Glutamatergic neuron (in vitro differentiated cells): ENCODE data around the gene LONP2. TPM values are rescaled to one million over a fixed set of nuclear protein-coding genes. Genes with fewer than 3 reads are reported as not detected.
"Not testable (repeated sequence)": the region's sequence is repeated elsewhere in the genome, so short reads cannot be mapped to it uniquely, and the experiment has no call there.

Source experiments
- DNase-seq: peaks from one replicate; pipeline ENCODE4 v3.0.0; 2022
- H3K27ac Mint-ChIP-seq: one replicate; pipeline ENCODE4 v1.8.0; 2020; ENCODE audit warnings: mild to moderate bottlenecking, mixed read lengths, inconsistent platforms; ENCODE audit not compliant: unreplicated experiment
- H3K27me3 Mint-ChIP-seq: one replicate; pipeline ENCODE4 v1.8.0; 2020; ENCODE audit warnings: mild to moderate bottlenecking, moderate library complexity, mixed read lengths, inconsistent platforms; ENCODE audit not compliant: unreplicated experiment
- H3K36me3 Mint-ChIP-seq: one replicate; pipeline ENCODE4 v1.8.0; 2020; ENCODE audit warnings: mild to moderate bottlenecking, mixed read lengths, inconsistent platforms; ENCODE audit not compliant: unreplicated experiment
- H3K4me1 Mint-ChIP-seq: one replicate; pipeline ENCODE4 v1.8.0; 2020; ENCODE audit warnings: mild to moderate bottlenecking, low read depth, mixed read lengths, inconsistent platforms; ENCODE audit not compliant: unreplicated experiment
- H3K4me3 Mint-ChIP-seq: one replicate; pipeline ENCODE4 v1.8.0; 2020; ENCODE audit warnings: mild to moderate bottlenecking, mixed read lengths, inconsistent platforms; ENCODE audit not compliant: unreplicated experiment
- H3K9me3 Mint-ChIP-seq: one replicate; pipeline ENCODE4 v1.8.0; 2020; ENCODE audit warnings: mild to moderate bottlenecking, moderate library complexity, mixed read lengths, inconsistent platforms; ENCODE audit not compliant: unreplicated experiment
- total RNA-seq: library from RNA; stranded (reverse); fragmentation: NEBNext Ultra II Directional; extraction: Animal tissue kit (Norgen Biotek cat#: 25700); gene quantifications from one replicate; pipeline ENCODE4 v1.2.1, GENCODE V29; 2021; ENCODE audit not compliant: unreplicated experiment
- TF ChIP-seq, protein P1 (sequence below): fragments of 200-600 bp; sonication (generic); IDR thresholded peaks from one replicate; pipeline ENCODE4 v1.5.0; 2021; ENCODE audit not compliant: partially characterized antibody, unreplicated experiment

Gene LONP2
- total RNA-seq, 1 donor from 2014 or later: 57.3 TPM

DNA sequence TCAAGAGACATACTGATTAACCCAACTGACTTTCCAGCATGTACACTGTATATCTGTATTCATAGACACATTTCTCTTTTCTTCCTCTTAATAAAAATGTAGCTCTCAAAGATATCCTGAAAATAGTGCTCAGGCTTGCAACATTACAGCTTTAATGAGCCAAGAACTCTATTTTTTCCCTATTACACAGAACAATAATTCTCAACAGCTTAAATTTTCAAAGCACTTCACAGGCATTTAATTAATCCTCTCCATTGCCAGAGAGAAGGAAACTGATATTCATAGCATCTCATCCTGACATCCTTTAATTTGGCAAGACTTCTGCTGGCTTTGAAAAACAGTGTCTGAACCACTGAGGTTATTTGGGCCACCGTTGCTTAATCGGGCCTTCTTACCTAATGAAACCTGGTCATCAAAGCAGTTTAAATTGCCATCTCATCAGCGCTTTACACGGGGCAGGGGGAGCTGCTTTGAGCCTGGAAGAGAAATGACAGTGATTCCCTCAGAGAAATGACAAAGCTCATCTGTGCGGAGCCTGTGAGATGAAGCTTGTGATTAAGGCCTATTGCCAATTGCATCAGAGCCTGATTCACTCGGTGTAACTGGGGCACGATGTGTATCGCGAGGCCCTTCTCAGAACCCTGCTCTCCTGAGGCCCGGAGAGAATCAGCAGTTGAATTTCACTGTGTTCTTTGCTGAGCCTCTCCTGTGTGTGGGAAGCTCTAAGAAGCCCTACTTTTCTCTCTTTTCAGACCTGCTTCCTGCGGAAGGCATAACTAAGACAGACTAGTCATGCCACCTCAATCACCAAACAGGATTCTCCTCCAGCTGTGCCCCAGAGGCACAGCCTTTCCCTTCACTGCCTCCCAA is 149.6 kb downstream of the LONP2 start:
- H3K27ac Mint-ChIP-seq: no peak overlapping the region
- H3K4me1 Mint-ChIP-seq: peaks cover 1% of the 10 kb centered on the region
- no peak overlapping the region for H3K4me3 Mint-ChIP-seq
- DNase-seq: no peak
- TF ChIP-seq, protein P1, sequence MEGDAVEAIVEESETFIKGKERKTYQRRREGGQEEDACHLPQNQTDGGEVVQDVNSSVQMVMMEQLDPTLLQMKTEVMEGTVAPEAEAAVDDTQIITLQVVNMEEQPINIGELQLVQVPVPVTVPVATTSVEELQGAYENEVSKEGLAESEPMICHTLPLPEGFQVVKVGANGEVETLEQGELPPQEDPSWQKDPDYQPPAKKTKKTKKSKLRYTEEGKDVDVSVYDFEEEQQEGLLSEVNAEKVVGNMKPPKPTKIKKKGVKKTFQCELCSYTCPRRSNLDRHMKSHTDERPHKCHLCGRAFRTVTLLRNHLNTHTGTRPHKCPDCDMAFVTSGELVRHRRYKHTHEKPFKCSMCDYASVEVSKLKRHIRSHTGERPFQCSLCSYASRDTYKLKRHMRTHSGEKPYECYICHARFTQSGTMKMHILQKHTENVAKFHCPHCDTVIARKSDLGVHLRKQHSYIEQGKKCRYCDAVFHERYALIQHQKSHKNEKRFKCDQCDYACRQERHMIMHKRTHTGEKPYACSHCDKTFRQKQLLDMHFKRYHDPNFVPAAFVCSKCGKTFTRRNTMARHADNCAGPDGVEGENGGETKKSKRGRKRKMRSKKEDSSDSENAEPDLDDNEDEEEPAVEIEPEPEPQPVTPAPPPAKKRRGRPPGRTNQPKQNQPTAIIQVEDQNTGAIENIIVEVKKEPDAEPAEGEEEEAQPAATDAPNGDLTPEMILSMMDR: no peak
- peaks cover 2% of the 10 kb centered on the region for H3K9me3 Mint-ChIP-seq
- no peaks in the 10 kb centered on the region for H3K27me3 Mint-ChIP-seq
- no peaks in the 10 kb centered on the region for H3K36me3 Mint-ChIP-seq

DNA sequence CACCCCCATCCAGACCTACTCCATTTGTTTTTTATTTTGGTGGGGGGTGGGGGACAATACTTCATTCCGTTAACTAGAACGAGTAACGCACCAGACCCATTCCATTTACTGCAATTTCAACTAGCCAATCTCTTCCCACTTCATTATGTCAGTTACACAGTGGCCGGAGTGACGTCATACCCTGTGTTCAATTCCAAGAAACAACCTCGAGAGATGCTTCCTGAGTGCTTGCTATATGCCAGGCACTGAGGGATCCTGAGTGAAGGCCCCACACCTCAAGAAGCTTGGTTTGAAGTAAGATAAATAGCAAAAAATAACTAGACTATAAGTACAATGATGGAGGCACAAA is 150.2 kb downstream of the LONP2 start:
- Mint-ChIP-seq H3K4me1 (peaks cover 1% of the 10 kb centered on the region), H3K27ac (no peak overlapping the region), H3K27me3 (no peaks in the 10 kb centered on the region), H3K4me3 (no peak overlapping the region), H3K9me3 (peaks cover 2% of the 10 kb centered on the region), H3K36me3 (no peaks in the 10 kb centered on the region)
- DNase-seq: no peak
- TF ChIP-seq, protein P1: no peak

DNA sequence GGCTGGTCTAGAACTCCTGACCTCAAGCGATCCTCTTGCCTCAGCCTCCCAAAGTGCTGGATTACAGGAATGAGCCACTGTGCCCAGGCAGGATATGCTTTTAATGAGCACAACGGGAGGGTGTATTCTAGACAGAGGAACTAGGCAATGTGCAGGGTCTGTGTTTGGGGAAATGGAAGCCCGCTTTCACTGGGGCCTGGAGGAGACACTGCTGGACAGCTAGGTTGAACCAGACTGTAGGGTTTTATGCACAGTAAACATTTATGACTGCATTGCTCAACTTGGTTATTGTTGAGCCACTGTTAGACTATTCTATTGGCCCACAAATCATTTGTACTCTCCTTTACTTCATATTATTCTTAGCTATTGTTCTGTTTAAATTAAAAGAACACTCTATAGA is 151.3 kb downstream of the LONP2 start:
- Mint-ChIP-seq H3K36me3 (no peaks in the 10 kb centered on the region), H3K27me3 (no peaks in the 10 kb centered on the region), H3K4me3 (no peak overlapping the region), H3K9me3 (peaks cover 2% of the 10 kb centered on the region), H3K4me1 (peaks cover 1% of the 10 kb centered on the region), H3K27ac (no peak overlapping the region)
- DNase-seq: no peak
- TF ChIP-seq, protein P1: no peak

DNA sequence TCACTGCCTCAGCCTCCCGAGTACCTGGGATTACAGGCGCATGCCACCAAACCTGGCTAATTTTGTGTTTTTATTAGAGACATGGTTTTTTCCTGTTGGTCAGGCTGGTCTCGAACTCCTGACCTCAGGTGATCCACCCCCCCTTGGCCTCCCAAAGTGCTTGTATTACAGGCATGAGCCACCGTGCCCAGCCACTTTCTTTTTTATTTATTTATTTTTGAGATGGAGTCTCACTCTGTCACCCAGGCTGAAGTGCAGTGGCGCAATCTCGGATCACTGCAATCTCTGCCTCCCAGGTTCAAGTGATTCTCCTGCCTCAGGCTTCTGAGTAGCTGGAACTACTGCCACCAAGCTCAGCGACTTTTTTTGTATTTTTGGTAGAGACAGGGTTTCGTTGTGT is 158.4 kb downstream of the LONP2 start:
- not testable (repeated sequence) for H3K27me3 Mint-ChIP-seq, DNase-seq, H3K27ac Mint-ChIP-seq, H3K36me3 Mint-ChIP-seq, H3K4me1 Mint-ChIP-seq, H3K4me3 Mint-ChIP-seq, H3K9me3 Mint-ChIP-seq

DNA sequence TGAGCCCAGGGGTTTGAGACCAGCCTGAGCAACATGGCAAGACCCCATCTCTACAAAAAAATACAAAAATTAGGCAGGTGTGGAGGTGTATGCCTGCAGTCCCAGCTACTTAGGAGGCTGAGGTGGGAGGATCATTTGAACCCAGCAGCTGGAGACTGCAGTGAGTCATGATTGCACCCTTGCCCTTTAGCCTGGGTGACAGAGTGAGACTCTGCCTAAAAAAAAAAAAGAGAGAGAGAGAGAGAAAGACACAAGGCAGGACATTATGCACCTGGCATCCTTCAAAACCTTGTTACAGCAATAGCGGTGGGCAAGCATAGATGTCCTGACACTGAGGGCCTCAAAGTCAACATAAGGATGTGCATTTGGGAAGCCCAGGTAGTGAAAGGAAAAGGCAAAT is 161.1 kb downstream of the LONP2 start:
- no peak overlapping the region for H3K27ac Mint-ChIP-seq
- no peaks in the 10 kb centered on the region for H3K9me3 Mint-ChIP-seq
- TF ChIP-seq, protein P1: no peak
- no peak overlapping the region for H3K4me3 Mint-ChIP-seq
- peaks cover 3% of the 10 kb centered on the region for H3K27me3 Mint-ChIP-seq
- no peak for DNase-seq
- no peaks in the 10 kb centered on the region for H3K36me3 Mint-ChIP-seq
- H3K4me1 Mint-ChIP-seq: peaks cover 8% of the 10 kb centered on the region
